CD14-positive monocyte (primary cell): ENCODE data around the gene MTHFSD. TPM values are rescaled to one million over a fixed set of nuclear protein-coding genes. Genes with fewer than 3 reads are reported as not detected.

Source experiments
- DNase-seq, 3 donors: peaks; one replicate each; pipeline ENCODE4 v3.0.0-alpha.2; 2011 to 2022
- H2AFZ ChIP-seq: 2 replicates; pipeline ENCODE4 v1.6.0; 2012; ENCODE audit warnings: mild to moderate bottlenecking, low read depth, low read length, inconsistent platforms; ENCODE audit not compliant: insufficient read depth, poor library complexity, severe bottlenecking
- H3K27ac ChIP-seq, 2 donors: 1 replicate in 1 of 2; 2 replicates in 1 of 2; pipeline ENCODE4 v1.5.1; 2012 to 2013; ENCODE audit warnings: low read length in 2 of 2, control low read depth in 1 of 2, inconsistent platforms in 1 of 2, low read depth in 1 of 2, mild to moderate bottlenecking in 1 of 2
- H3K27me3 ChIP-seq, 2 donors: one replicate each; pipeline versions ENCODE4 v1.6.0 to v1.6.1; 2011 to 2013; ENCODE audit warnings: low read length in 2 of 2; ENCODE audit not compliant: control insufficient read depth in 2 of 2, insufficient read depth in 2 of 2
- H3K36me3 ChIP-seq, 2 donors: replicated peaks in 1 of 2; 1 replicate in 1 of 2; 2 replicates in 1 of 2; pipeline versions ENCODE4 v1.5.1 to v1.6.1; 2012 to 2013; ENCODE audit warnings: low read length in 2 of 2, control low read depth in 1 of 2, inconsistent platforms in 1 of 2, mild to moderate bottlenecking in 1 of 2; ENCODE audit not compliant: insufficient read depth in 2 of 2, control insufficient read depth in 1 of 2
- H3K4me1 ChIP-seq, 2 donors: 1 replicate in 1 of 2; 2 replicates in 1 of 2; pipeline versions ENCODE4 v1.5.1 to v1.6.1; 2012 to 2013; ENCODE audit warnings: low read length in 2 of 2, control low read depth in 1 of 2, inconsistent platforms in 1 of 2, mild to moderate bottlenecking in 1 of 2, moderate library complexity in 1 of 2; ENCODE audit not compliant: insufficient read depth in 2 of 2, control insufficient read depth in 1 of 2
- H3K4me2 ChIP-seq: replicated peaks from 2 replicates; pipeline ENCODE3; 2012; ENCODE audit warnings: low read length, moderate library complexity, mild to moderate bottlenecking; ENCODE audit not compliant: poor library complexity, severe bottlenecking; ENCODE audit errors: extremely low read depth
- H3K4me3 ChIP-seq, 3 experiments: fragments of 200-600 bp in 1 of 3; sonication (generic) in 1 of 3; replicated peaks in 1 of 3; 1 replicate in 2 of 3; 2 replicates in 1 of 3; pipeline ENCODE4 v1.5.1; 2011 to 2013; ENCODE audit warnings: low read length in 3 of 3, mild to moderate bottlenecking in 3 of 3, control low read depth in 2 of 3, low read depth in 2 of 3, inconsistent platforms in 1 of 3, moderate library complexity in 1 of 3
- H3K79me2 ChIP-seq: 2 replicates; pipeline ENCODE4 v1.6.0; 2012; ENCODE audit warnings: mild to moderate bottlenecking, control low read depth, inconsistent platforms, low read length, moderate library complexity; ENCODE audit not compliant: insufficient read depth
- H3K9ac ChIP-seq: 2 replicates; pipeline ENCODE4 v1.6.0; 2017; ENCODE audit warnings: low read length, mild to moderate bottlenecking; ENCODE audit not compliant: insufficient read depth, poor library complexity, severe bottlenecking
- H3K9me3 ChIP-seq, 2 donors: replicated peaks in 1 of 2; 1 replicate in 1 of 2; 2 replicates in 1 of 2; pipeline versions ENCODE4 v1.5.1 to v1.6.1; 2012 to 2013; ENCODE audit warnings: low read length in 2 of 2, control low read depth in 1 of 2; ENCODE audit not compliant: control insufficient read depth in 1 of 2, insufficient read depth in 1 of 2
- H4K20me1 ChIP-seq: 2 replicates; pipeline ENCODE4 v1.6.0; 2012; ENCODE audit warnings: mild to moderate bottlenecking, low read length, control low read depth, moderate library complexity; ENCODE audit not compliant: insufficient read depth
- H3K27ac Mint-ChIP-seq, 7 donors: one replicate each; pipeline ENCODE4 v1.8.0; 2020; ENCODE audit warnings: mild to moderate bottlenecking in 7 of 7, mixed read lengths in 7 of 7, moderate library complexity in 6 of 7, inconsistent platforms in 2 of 7
- H3K27me3 Mint-ChIP-seq, 3 donors: one replicate each; pipeline ENCODE4 v1.8.0; 2021 to 2022; ENCODE audit warnings: low read depth in 3 of 3, mild to moderate bottlenecking in 3 of 3, mixed read lengths in 3 of 3, moderate library complexity in 3 of 3, inconsistent platforms in 1 of 3
- H3K36me3 Mint-ChIP-seq, 2 donors: one replicate each; pipeline ENCODE4 v1.8.0; 2020; ENCODE audit warnings: mixed read lengths in 2 of 2, inconsistent platforms in 1 of 2, mild to moderate bottlenecking in 1 of 2
- H3K4me1 Mint-ChIP-seq: one replicate; pipeline ENCODE4 v1.8.0; 2020; ENCODE audit warnings: mild to moderate bottlenecking, mixed read lengths
- H3K4me3 Mint-ChIP-seq, 2 donors: one replicate each; pipeline ENCODE4 v1.8.0; 2020; ENCODE audit warnings: mild to moderate bottlenecking in 2 of 2, mixed read lengths in 2 of 2, moderate library complexity in 1 of 2
- H3K9me3 Mint-ChIP-seq, 7 donors: one replicate each; pipeline ENCODE4 v1.8.0; 2020 to 2022; ENCODE audit warnings: mixed read lengths in 7 of 7, mild to moderate bottlenecking in 6 of 7, moderate library complexity in 6 of 7, inconsistent platforms in 2 of 7
- WGBS: methylation state at CpG from one replicate; pipeline ENCODE4 v1.1.5; 2013; ENCODE audit warnings: missing lambda C conversion rate; ENCODE audit not compliant: insufficient coverage; 5-methylcytosine and 5-hydroxymethylcytosine counted together
- intact Hi-C, 2 donors: fragments of 100-400 bp; cut with micrococcal nuclease; formaldehyde crosslinking; loops; one replicate each; pipeline versions ENCODE4 v1.15.0 to v1.15.1; 2023
- polyA plus RNA-seq, 3 donors: library from polyadenylated mRNA; depleted of rRNA in 1 of 3; unstranded in 2 of 3; stranded (reverse) in 1 of 3; fragments of 300-500 nt in 2 of 3; fragments of >200 nt in 1 of 3; fragmentation: Illumina TruSeq in 2 of 3; gene quantifications; 1 replicate in 2 of 3; 2 replicates in 1 of 3; pipeline ENCODE4 v1.2.3, GENCODE V29; 2012 to 2021
- TF ChIP-seq, protein P1 (sequence below): fragments of 200-600 bp; IDR thresholded peaks from one replicate; pipeline ENCODE4 v1.8.0; 2022; ENCODE audit warnings: antibody characterized with exemption, mild to moderate bottlenecking

MTHFSD gene
- polyA plus RNA-seq, 3 donors, result 7.2 to 14.1 (median 11.7) TPM

DNA sequence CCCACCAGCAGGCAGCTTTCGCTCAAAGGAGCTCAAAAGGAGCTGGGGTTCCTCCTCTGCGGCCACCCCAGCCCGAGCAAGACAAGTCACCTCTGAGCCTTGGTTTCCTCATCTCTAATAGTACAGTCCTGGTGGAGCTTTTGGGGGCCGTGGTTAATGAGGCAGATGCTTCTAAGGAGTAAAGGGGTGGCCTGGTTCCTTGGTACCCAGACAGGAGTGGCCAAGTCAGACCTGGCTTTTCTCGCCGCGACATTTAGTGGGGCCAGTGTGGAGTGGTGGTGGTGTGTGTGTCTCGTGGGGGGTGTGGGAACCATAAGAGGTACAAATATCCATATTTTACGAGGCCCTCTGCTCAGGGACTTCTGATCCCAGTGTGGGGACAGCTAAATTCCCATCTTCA, 38.0 kb downstream of the MTHFSD start:
- Histone ChIP-seq H3K27ac (no peak overlapping the region), H3K27me3 (peaks cover 42 to 82% of the 10 kb centered on the region in 2 donors), H3K4me1 (no peaks in the 10 kb centered on the region), H3K79me2 (no peaks in the 10 kb centered on the region), H3K4me2 (no peak overlapping the region), H3K9ac (no peak overlapping the region), H3K36me3 (no peaks in the 10 kb centered on the region), H4K20me1 (no peaks in the 10 kb centered on the region), H2AFZ (no peak overlapping the region), H3K9me3 (peaks cover 0 to 4% of the 10 kb centered on the region in 2 donors), H3K4me3 (no peak overlapping the region)
- peaks cover 0 to 3% of the 10 kb centered on the region in 2 donors for H3K36me3 Mint-ChIP-seq
- peak overlapping the region in 1 of 2 donors; percentile 78 for H3K4me3 Mint-ChIP-seq
- 20% methylated on average over 1 of the region's 9 CpGs for WGBS
- H3K9me3 Mint-ChIP-seq, result peaks cover 0 to 8% (median 2%) of the 10 kb centered on the region in 7 donors
- peaks cover 82 to 96% (median 82%) of the 10 kb centered on the region in 3 donors for H3K27me3 Mint-ChIP-seq
- no peak for DNase-seq
- TF ChIP-seq, protein P1, sequence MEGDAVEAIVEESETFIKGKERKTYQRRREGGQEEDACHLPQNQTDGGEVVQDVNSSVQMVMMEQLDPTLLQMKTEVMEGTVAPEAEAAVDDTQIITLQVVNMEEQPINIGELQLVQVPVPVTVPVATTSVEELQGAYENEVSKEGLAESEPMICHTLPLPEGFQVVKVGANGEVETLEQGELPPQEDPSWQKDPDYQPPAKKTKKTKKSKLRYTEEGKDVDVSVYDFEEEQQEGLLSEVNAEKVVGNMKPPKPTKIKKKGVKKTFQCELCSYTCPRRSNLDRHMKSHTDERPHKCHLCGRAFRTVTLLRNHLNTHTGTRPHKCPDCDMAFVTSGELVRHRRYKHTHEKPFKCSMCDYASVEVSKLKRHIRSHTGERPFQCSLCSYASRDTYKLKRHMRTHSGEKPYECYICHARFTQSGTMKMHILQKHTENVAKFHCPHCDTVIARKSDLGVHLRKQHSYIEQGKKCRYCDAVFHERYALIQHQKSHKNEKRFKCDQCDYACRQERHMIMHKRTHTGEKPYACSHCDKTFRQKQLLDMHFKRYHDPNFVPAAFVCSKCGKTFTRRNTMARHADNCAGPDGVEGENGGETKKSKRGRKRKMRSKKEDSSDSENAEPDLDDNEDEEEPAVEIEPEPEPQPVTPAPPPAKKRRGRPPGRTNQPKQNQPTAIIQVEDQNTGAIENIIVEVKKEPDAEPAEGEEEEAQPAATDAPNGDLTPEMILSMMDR, result no peak
- H3K27ac Mint-ChIP-seq, result no peak overlapping the region
- intact Hi-C loops, result no loop called here
- peaks cover 4% of the 10 kb centered on the region for H3K4me1 Mint-ChIP-seq

DNA sequence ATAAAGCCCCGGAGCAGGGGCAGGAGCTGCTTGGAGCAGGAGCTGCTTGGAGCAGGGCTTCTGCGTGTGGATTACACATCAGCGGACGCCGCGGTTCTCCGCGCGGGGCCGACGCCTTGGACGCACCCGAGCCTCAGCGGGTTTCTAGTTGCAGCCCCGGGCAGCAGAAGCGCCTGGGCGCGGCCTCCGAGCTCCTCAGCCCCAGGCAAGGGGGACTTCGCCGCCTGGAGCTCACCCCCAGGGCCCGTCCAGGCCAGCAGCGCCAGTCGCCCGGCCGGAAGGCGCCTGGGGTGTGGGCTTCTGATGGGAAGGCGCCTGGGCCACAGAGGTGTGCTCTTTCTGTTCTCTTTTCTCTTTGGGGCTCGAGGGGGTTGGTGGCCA, 38.4 kb downstream of the MTHFSD start:
- intact Hi-C loops, result no loop called here
- Mint-ChIP-seq H3K36me3 (peaks cover 0 to 3% of the 10 kb centered on the region in 2 donors), H3K27ac (no peak overlapping the region), H3K27me3 (peaks cover 85 to 97% (median 85%) of the 10 kb centered on the region in 3 donors), H3K4me3 (peak overlapping the region in 1 of 2 donors; percentile 78), H3K4me1 (peaks cover 4% of the 10 kb centered on the region), H3K9me3 (peaks cover 0 to 8% (median 2%) of the 10 kb centered on the region in 7 donors)
- Histone ChIP-seq H3K36me3 (no peaks in the 10 kb centered on the region), H3K4me2 (no peak overlapping the region), H3K27ac (no peak overlapping the region), H3K79me2 (no peaks in the 10 kb centered on the region), H3K9me3 (peaks cover 0 to 4% of the 10 kb centered on the region in 2 donors), H4K20me1 (no peaks in the 10 kb centered on the region), H3K4me3 (no peak overlapping the region), H3K27me3 (peaks cover 46 to 86% of the 10 kb centered on the region in 2 donors), H3K9ac (no peak overlapping the region), H2AFZ (no peak overlapping the region), H3K4me1 (no peaks in the 10 kb centered on the region)
- TF ChIP-seq, protein P1, result no peak
- no peak for DNase-seq
- 2% methylated on average over 24 of the region's 29 CpGs for WGBS
